Type B pancreatic cell (in vitro differentiated cells): ENCODE data around the gene PIEZO2. TPM values are rescaled to one million over a fixed set of nuclear protein-coding genes. Genes with fewer than 3 reads are reported as not detected.

ENCODE experiments used
- DNase-seq: peaks from one replicate; pipeline ENCODE4 v3.0.0; 2021; ENCODE audit warnings: mixed read lengths; ENCODE audit not compliant: unreplicated experiment; ENCODE audit errors: extremely low spot score
- H3K27ac Mint-ChIP-seq: 2 replicates; pipeline ENCODE4 v1.8.0; 2021; ENCODE audit warnings: mild to moderate bottlenecking, mixed read lengths
- H3K27me3 Mint-ChIP-seq: 2 replicates; pipeline ENCODE4 v1.8.0; 2021; ENCODE audit warnings: mixed read lengths
- H3K36me3 Mint-ChIP-seq: 2 replicates; pipeline ENCODE4 v1.8.0; 2021; ENCODE audit warnings: mixed read lengths
- H3K4me1 Mint-ChIP-seq: one replicate; pipeline ENCODE4 v1.8.0; 2021; ENCODE audit warnings: mixed read lengths; ENCODE audit not compliant: unreplicated experiment
- H3K4me3 Mint-ChIP-seq: 2 replicates; pipeline ENCODE4 v1.8.0; 2021; ENCODE audit warnings: mild to moderate bottlenecking, mixed read lengths
- H3K9me3 Mint-ChIP-seq: 2 replicates; pipeline ENCODE4 v1.8.0; 2021; ENCODE audit warnings: mixed read lengths
- CTCF ChIP-seq: fragments of 200-600 bp; sonication (generic); conservative IDR thresholded peaks from 2 replicates; pipeline ENCODE4 v1.5.0; 2021; ENCODE audit warnings: antibody characterized with exemption, mild to moderate bottlenecking
- total RNA-seq: library from RNA; stranded (reverse); gene quantifications from 2 replicates; pipeline ENCODE4 v1.2.1, GENCODE V29; 2021; ENCODE audit warnings: low replicate concordance

PIEZO2 gene
- total RNA-seq, 1 donor from 2014 or later = 38.8 TPM

GRCh38 chr18:10877987-10878386, 271.4 kb downstream of the PIEZO2 start:
- Mint-ChIP-seq H3K9me3 (no peaks in the 10 kb centered on the region), H3K4me1 (no peaks in the 10 kb centered on the region), H3K4me3 (no peak overlapping the region), H3K27ac (no peak overlapping the region), H3K36me3 (no peaks in the 10 kb centered on the region), H3K27me3 (no peaks in the 10 kb centered on the region)
- DNase-seq = no peak
- TF ChIP-seq CTCF = no peak

GRCh38 chr18:10875811-10876210, 273.6 kb downstream of the PIEZO2 start:
- peaks cover 2% of the 10 kb centered on the region for H3K36me3 Mint-ChIP-seq
- no peak overlapping the region for H3K4me3 Mint-ChIP-seq
- H3K27me3 Mint-ChIP-seq = no peaks in the 10 kb centered on the region
- no peaks in the 10 kb centered on the region for H3K9me3 Mint-ChIP-seq
- no peaks in the 10 kb centered on the region for H3K4me1 Mint-ChIP-seq
- no peak overlapping the region for H3K27ac Mint-ChIP-seq
- DNase-seq = no peak
- no peak for TF ChIP-seq CTCF

- TF ChIP-seq CTCF = no peak
- Mint-ChIP-seq H3K4me1 (no peaks in the 10 kb centered on the region), H3K27ac (no peak overlapping the region), H3K36me3 (peaks cover 3% of the 10 kb centered on the region), H3K27me3 (no peaks in the 10 kb centered on the region), H3K9me3 (no peaks in the 10 kb centered on the region), H3K4me3 (no peak overlapping the region)
- DNase-seq = no peak
Measured at GRCh38 chr18:10872304-10872703, 277.1 kb downstream of the PIEZO2 start.

GRCh38 chr18:10864722-10865121, 284.6 kb downstream of the PIEZO2 start:
- no peak for TF ChIP-seq CTCF
- no peaks in the 10 kb centered on the region for H3K9me3 Mint-ChIP-seq
- no peak overlapping the region for H3K27ac Mint-ChIP-seq
- no peaks in the 10 kb centered on the region for H3K27me3 Mint-ChIP-seq
- H3K36me3 Mint-ChIP-seq = peaks cover 5% of the 10 kb centered on the region
- DNase-seq = no peak
- H3K4me1 Mint-ChIP-seq = peaks cover 13% of the 10 kb centered on the region
- no peak overlapping the region for H3K4me3 Mint-ChIP-seq

GRCh38 chr18:10863026-10863425, 286.3 kb downstream of the PIEZO2 start:
- no peaks in the 10 kb centered on the region for H3K27me3 Mint-ChIP-seq
- peaks cover 5% of the 10 kb centered on the region for H3K36me3 Mint-ChIP-seq
- H3K4me3 Mint-ChIP-seq = no peak overlapping the region
- H3K4me1 Mint-ChIP-seq = peaks cover 13% of the 10 kb centered on the region
- DNase-seq = no peak
- no peak for TF ChIP-seq CTCF
- H3K27ac Mint-ChIP-seq = no peak overlapping the region
- no peaks in the 10 kb centered on the region for H3K9me3 Mint-ChIP-seq

GRCh38 chr18:10860928-10861327, 288.4 kb downstream of the PIEZO2 start:
- Mint-ChIP-seq H3K27ac (no peak overlapping the region), H3K9me3 (no peaks in the 10 kb centered on the region), H3K4me3 (no peak overlapping the region), H3K27me3 (no peaks in the 10 kb centered on the region), H3K4me1 (peaks cover 22% of the 10 kb centered on the region), H3K36me3 (peaks cover 5% of the 10 kb centered on the region)
- DNase-seq = no peak
- TF ChIP-seq CTCF = no peak
